ENCODE measurements around the gene FHIT. TPM values are rescaled to one million over a fixed set of nuclear protein-coding genes. Genes with fewer than 3 reads are reported as not detected.
A peak's percentile ranks its signal among the peaks of the same experiment; 100 is the strongest.

The FHIT gene
- total and polyA plus RNA-seq, 2 experiments from 2014 or later: 9.7 to 16.2 TPM

- Histone ChIP-seq H3K4me1 (ENCODE audit: insufficient read depth) (no peaks in the 10 kb centered on the region), H3K4me3 (no peak overlapping the region), H3K9me2 (replicated peaks; ENCODE audit: insufficient read depth) (no peaks in the 10 kb centered on the region), H3K27ac (peak overlapping the region; percentile 25), H3K4me2 (peak overlapping the region; percentile 25), H4K20me1 (ENCODE audit: insufficient read depth, poor library complexity, severe bottlenecking) (no peaks in the 10 kb centered on the region), H3K36me3 (replicated peaks; ENCODE audit: insufficient read depth, low read depth) (no peaks in the 10 kb centered on the region), H3K79me2 (no peaks in the 10 kb centered on the region), H3K9me3 (ENCODE audit: low read depth) (peaks cover 3% of the 10 kb centered on the region), H3K27me3 (no peaks in the 10 kb centered on the region), H2AFZ (no peak overlapping the region)
- 81% methylated on average over 6 of the region's 6 CpGs for WGBS (ENCODE audit: low lambda C conversion rate, missing lambda C conversion rate)
- no peak for TF ChIP-seq CTCF (IDR thresholded peaks at IDR 0.05; ENCODE audit: poor library complexity)
- DNase-seq (ENCODE audit: low spot score): no peak
Observed at GRCh38 chr3:60979461-60980341, 271.6 kb downstream of the FHIT start.

- TF ChIP-seq CTCF (IDR thresholded peaks at IDR 0.05; ENCODE audit: poor library complexity) (no peak), EZH2phosphoT487 (IDR thresholded peaks at IDR 0.05; ENCODE audit: low read depth, severe bottlenecking, unreplicated experiment) (no peak), EZH2 (IDR thresholded peaks at IDR 0.05; ENCODE audit: borderline replicate concordance) (no peak)
- H4K20me1 ChIP-seq (ENCODE audit: insufficient read depth, poor library complexity, severe bottlenecking): no peaks in the 10 kb centered on the region
- no peak overlapping the region for H3K27ac ChIP-seq
Observed at GRCh38 chr3:60973321-60973720, 277.9 kb downstream of the FHIT start.

GRCh38 chr3:60972599-60972998, 278.7 kb downstream of the FHIT start:
- Histone ChIP-seq H3K9me3 (ENCODE audit: low read depth) (peaks cover 8% of the 10 kb centered on the region), H3K36me3 (replicated peaks; ENCODE audit: insufficient read depth, low read depth) (no peaks in the 10 kb centered on the region), H4K20me1 (ENCODE audit: insufficient read depth, poor library complexity, severe bottlenecking) (no peaks in the 10 kb centered on the region), H3K27ac (no peak overlapping the region), H2AFZ (no peak overlapping the region), H3K27me3 (no peaks in the 10 kb centered on the region), H3K9me2 (replicated peaks; ENCODE audit: insufficient read depth) (no peaks in the 10 kb centered on the region), H3K4me3 (no peak overlapping the region), H3K79me2 (no peaks in the 10 kb centered on the region), H3K4me2 (no peak overlapping the region), H3K4me1 (ENCODE audit: insufficient read depth) (no peaks in the 10 kb centered on the region)
- DNase-seq (ENCODE audit: low spot score): no peak
- TF ChIP-seq EZH2phosphoT487 (IDR thresholded peaks at IDR 0.05; ENCODE audit: low read depth, severe bottlenecking, unreplicated experiment): no peak
- TF ChIP-seq CTCF (IDR thresholded peaks at IDR 0.05; ENCODE audit: poor library complexity): no peak
- no peak for TF ChIP-seq EZH2 (IDR thresholded peaks at IDR 0.05; ENCODE audit: borderline replicate concordance)

More at GRCh38 chr3:60973321-60973720, 277.9 kb downstream of the FHIT start:
- Histone ChIP-seq H2AFZ (no peak overlapping the region), H3K4me3 (no peak overlapping the region), H3K27me3 (no peaks in the 10 kb centered on the region), H3K36me3 (replicated peaks; ENCODE audit: insufficient read depth, low read depth) (no peaks in the 10 kb centered on the region), H3K9me2 (replicated peaks; ENCODE audit: insufficient read depth) (no peaks in the 10 kb centered on the region), H3K4me2 (no peak overlapping the region), H3K79me2 (no peaks in the 10 kb centered on the region), H3K4me1 (ENCODE audit: insufficient read depth) (no peaks in the 10 kb centered on the region), H3K9me3 (ENCODE audit: low read depth) (peaks cover 8% of the 10 kb centered on the region)
- 48% methylated on average over 1 of the region's 1 CpG for WGBS (ENCODE audit: low lambda C conversion rate, missing lambda C conversion rate)
- no peak for DNase-seq (ENCODE audit: low spot score)

All from hepatocyte (in vitro differentiated cells).